ENCODE results near the gene BMF.

BMF gene

DNA sequence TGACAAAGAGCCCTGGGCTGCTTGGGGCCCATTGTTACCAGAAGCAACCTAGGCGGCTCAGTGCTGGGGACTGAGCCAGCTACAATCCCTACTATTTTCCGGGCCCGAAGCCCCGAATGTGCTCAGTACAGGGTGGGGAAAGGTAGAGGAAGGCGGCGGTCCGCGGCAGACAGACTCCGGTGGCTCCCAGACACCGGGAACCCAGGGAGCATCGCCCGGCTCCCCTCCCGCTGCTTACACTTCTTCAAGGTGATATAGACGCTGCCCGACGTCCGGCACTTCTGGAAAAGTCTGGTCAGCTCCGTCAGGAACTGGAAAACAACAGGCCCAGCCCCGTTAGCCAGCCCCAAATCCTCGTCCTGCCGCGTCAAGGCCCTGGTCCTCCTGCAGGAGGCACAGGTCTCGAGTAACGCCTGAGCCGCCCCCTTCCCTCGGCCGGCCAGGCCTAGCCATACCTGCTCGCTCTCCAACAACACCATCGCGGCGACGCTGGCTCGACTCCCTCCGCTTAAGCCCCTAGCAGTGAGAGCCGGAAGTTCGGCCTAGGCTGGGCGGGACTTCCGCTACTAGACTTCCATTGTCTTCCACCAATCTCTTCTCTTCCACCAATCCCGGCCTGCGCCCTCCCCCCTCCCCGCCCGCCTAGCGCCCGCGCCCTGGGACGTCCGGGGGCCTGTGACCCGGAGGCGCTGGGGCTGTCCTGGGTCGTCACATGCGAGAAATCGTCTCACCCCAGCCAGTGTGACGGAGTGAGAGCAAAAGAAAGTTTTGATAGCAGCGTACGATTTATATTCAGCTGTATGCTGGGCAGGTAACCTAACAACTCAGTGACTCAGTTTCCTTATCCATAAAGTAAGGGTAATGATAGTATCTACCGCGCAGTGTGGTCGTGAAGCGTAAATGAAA, 69.8 kb downstream of the BMF start, which contains the start of gene SRP14:
TSS of gene SRP14 (minus strand) at position 544 of the 906 bp plus-strand sequence. CDS start at position 479, 65 bp downstream.
- H2AFZ ChIP-seq (ENCODE audit: low read depth), result peak within 1 kb of the TSS; percentile 85
- H3K4me1 ChIP-seq (ENCODE audit: low read depth, poor library complexity, severe bottlenecking), result peaks cover 37% of the 10 kb centered on the region
- H3K27me3 ChIP-seq (ENCODE audit: insufficient read depth, low read depth), result no peaks in the 10 kb centered on the region
- H3K36me3 ChIP-seq (ENCODE audit: insufficient read depth), result no peaks in the 10 kb centered on the region; the same call in 1 of the 2 replicates
- H4K20me1 ChIP-seq (ENCODE audit: insufficient read depth), result no peaks in the 10 kb centered on the region
- peak within 1 kb of the TSS; percentile 77 for H3K9ac ChIP-seq
- peak within 1 kb of the TSS; percentile 53 for H3K4me2 ChIP-seq
- peaks cover 17% of the 10 kb centered on the region; the same call in 1 of the 2 replicates for H3K79me2 ChIP-seq (ENCODE audit: insufficient read depth, low read depth)
- no peak within 1 kb of the TSS for H3K4me3 ChIP-seq (IDR thresholded peaks at IDR 0.05; ENCODE audit: insufficient read depth, low read depth, low read length)
- H3K27ac ChIP-seq, result peak within 1 kb of the TSS; percentile 54
- TF ChIP-seq, protein P1, sequence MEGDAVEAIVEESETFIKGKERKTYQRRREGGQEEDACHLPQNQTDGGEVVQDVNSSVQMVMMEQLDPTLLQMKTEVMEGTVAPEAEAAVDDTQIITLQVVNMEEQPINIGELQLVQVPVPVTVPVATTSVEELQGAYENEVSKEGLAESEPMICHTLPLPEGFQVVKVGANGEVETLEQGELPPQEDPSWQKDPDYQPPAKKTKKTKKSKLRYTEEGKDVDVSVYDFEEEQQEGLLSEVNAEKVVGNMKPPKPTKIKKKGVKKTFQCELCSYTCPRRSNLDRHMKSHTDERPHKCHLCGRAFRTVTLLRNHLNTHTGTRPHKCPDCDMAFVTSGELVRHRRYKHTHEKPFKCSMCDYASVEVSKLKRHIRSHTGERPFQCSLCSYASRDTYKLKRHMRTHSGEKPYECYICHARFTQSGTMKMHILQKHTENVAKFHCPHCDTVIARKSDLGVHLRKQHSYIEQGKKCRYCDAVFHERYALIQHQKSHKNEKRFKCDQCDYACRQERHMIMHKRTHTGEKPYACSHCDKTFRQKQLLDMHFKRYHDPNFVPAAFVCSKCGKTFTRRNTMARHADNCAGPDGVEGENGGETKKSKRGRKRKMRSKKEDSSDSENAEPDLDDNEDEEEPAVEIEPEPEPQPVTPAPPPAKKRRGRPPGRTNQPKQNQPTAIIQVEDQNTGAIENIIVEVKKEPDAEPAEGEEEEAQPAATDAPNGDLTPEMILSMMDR (conservative IDR thresholded peaks at IDR 0.05; ENCODE audit: low read depth, low read length), result no peak

DNA sequence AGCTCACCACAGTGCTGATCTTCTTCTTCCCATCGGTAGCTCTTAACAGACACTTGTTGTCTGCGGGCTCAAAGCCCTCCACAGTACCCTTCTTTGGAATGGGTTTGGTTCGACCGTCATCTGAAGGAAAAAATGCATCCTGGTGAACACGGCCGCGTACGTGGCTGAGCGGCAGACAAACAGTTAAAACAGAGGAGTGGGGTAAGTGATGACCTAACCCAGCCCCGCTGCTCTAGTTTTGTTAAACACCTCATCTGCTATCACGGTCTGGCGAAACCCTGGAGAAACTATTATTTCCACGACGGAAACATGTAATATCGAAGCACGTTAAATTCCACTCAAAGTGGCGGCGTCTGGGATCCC, 70.4 kb downstream of the BMF start:
- no peaks in the 10 kb centered on the region; the same call in 1 of the 2 replicates for H3K36me3 ChIP-seq (ENCODE audit: insufficient read depth)
- no peaks in the 10 kb centered on the region for H3K27me3 ChIP-seq (ENCODE audit: insufficient read depth, low read depth)
- peak overlapping the region; percentile 85; the same call in 1 of the 2 replicates for H2AFZ ChIP-seq (ENCODE audit: low read depth)
- peak overlapping the region; percentile 77 for H3K9ac ChIP-seq
- H3K27ac ChIP-seq, result peak overlapping the region; percentile 54; the same call in 1 of the 2 replicates
- H3K79me2 ChIP-seq (ENCODE audit: insufficient read depth, low read depth), result peaks cover 17% of the 10 kb centered on the region; the same call in 1 of the 2 replicates
- H3K4me3 ChIP-seq (IDR thresholded peaks at IDR 0.05; ENCODE audit: insufficient read depth, low read depth, low read length), result no peak overlapping the region
- peaks cover 36% of the 10 kb centered on the region for H3K4me1 ChIP-seq (ENCODE audit: low read depth, poor library complexity, severe bottlenecking)
- H3K4me2 ChIP-seq, result peak overlapping the region; percentile 53
- H4K20me1 ChIP-seq (ENCODE audit: insufficient read depth), result no peaks in the 10 kb centered on the region
- TF ChIP-seq, protein P1 (conservative IDR thresholded peaks at IDR 0.05; ENCODE audit: low read depth, low read length), result no peak

Data from KMS-11 (cell line).